ENCODE measurements around the gene GNG12.

The GNG12 gene

GRCh38 chr1:67777440-67777839, 55.8 kb downstream of the GNG12 start:
- no peak for DNase-seq

GRCh38 chr1:67777016-67777415, 56.3 kb downstream of the GNG12 start:
- DNase-seq, result no peak

GRCh38 chr1:67773462-67773861, 59.8 kb downstream of the GNG12 start:
- DNase-seq, result no peak

GRCh38 chr1:67771749-67772148, 61.5 kb downstream of the GNG12 start:
- no peak for DNase-seq

- DNase-seq, result no peak
Measured at GRCh38 chr1:67771152-67771551, 62.1 kb downstream of the GNG12 start.

GRCh38 chr1:67769633-67770256, 63.5 kb downstream of the GNG12 start:
- DNase-seq, result no peak

GRCh38 chr1:67768480-67768879, 64.8 kb downstream of the GNG12 start:
- no peak for DNase-seq

- no peak for DNase-seq
Measured at GRCh38 chr1:67767103-67767782, 66.0 kb downstream of the GNG12 start.

- no peak for DNase-seq
Measured at GRCh38 chr1:67766141-67766978, 66.9 kb downstream of the GNG12 start.

GRCh38 chr1:67764633-67765032, 68.6 kb downstream of the GNG12 start:
- DNase-seq, result no peak

- DNase-seq, result no peak
Measured at GRCh38 chr1:67761730-67762129, 71.5 kb downstream of the GNG12 start.

GRCh38 chr1:67761091-67761490, 72.2 kb downstream of the GNG12 start:
- DNase-seq, result no peak

- DNase-seq, result no peak
Measured at GRCh38 chr1:67760030-67760821, 73.0 kb downstream of the GNG12 start.

- no peak for DNase-seq
Measured at GRCh38 chr1:67759692-67760029, 73.6 kb downstream of the GNG12 start.

GRCh38 chr1:67759066-67759465, 74.2 kb downstream of the GNG12 start:
- no peak for DNase-seq

GRCh38 chr1:67755619-67756018, 77.6 kb downstream of the GNG12 start:
- no peak for DNase-seq

- DNase-seq, result no peak
Measured at GRCh38 chr1:67755160-67755559, 78.1 kb downstream of the GNG12 start.

GRCh38 chr1:67754526-67754920, 78.7 kb downstream of the GNG12 start:
- no peak for DNase-seq

GRCh38 chr1:67753776-67754525, 79.3 kb downstream of the GNG12 start:
- no peak for DNase-seq

- DNase-seq, result no peak
Measured at GRCh38 chr1:67752306-67752705, 81.0 kb downstream of the GNG12 start.

GRCh38 chr1:67750691-67751054, 82.6 kb downstream of the GNG12 start:
- no peak for DNase-seq

- no peak for DNase-seq
Measured at GRCh38 chr1:67749844-67750690, 83.2 kb downstream of the GNG12 start.
